H1 (cell line): ENCODE results near the gene G2E3. TPM values are rescaled to one million over a fixed set of nuclear protein-coding genes. Genes with fewer than 3 reads are reported as not detected.
"Not testable (repeated sequence)": the region's sequence is repeated elsewhere in the genome, so short reads cannot be mapped to it uniquely, and the experiment has no call there.

Experiments
- CTCF ChIA-PET: fragments of 300-600 bp; sonication (Branson Sonifier 250); formaldehyde crosslinking; loops from one replicate; lab custom pipeline; 2021; ENCODE audit not compliant: partially characterized antibody; lab: Charles Lee
- POLR2A ChIA-PET: fragments of 300-600 bp; sonication (Branson Sonifier 250); formaldehyde crosslinking; loops from one replicate; lab custom pipeline; 2021; ENCODE audit warnings: inconsistent platforms; ENCODE audit not compliant: partially characterized antibody; lab: Charles Lee
- DNase-seq, 2 experiments: peaks; one replicate each; pipeline versions ENCODE4 v3.0.0 to v3.0.0-alpha.2; 2010 to 2022; ENCODE audit warnings: low spot score in 2 of 2, low read depth in 1 of 2, mixed read lengths in 1 of 2
- FAIRE-seq: peaks from 2 replicates; lab custom pipeline; 2011; peaks lifted over from hg19 to GRCh38; lab: Jason Lieb, UNC
- H2AFZ ChIP-seq: 2 replicates; pipeline ENCODE4 v1.8.1; 2012; ENCODE audit warnings: low read length, inconsistent platforms
- H2AK5ac ChIP-seq: 2 replicates; pipeline ENCODE4 v1.6.1; 2013; ENCODE audit warnings: low read depth, low read length
- H2BK120ac ChIP-seq: replicated peaks from 2 replicates; pipeline ENCODE3; 2013; ENCODE audit warnings: low read depth, low read length, inconsistent platforms
- H2BK12ac ChIP-seq: 2 replicates; pipeline ENCODE4 v1.6.1; 2013; ENCODE audit warnings: low read depth, low read length
- H2BK15ac ChIP-seq: 2 replicates; pipeline ENCODE4 v1.6.1; 2013; ENCODE audit warnings: low read length
- H2BK20ac ChIP-seq: 2 replicates; pipeline ENCODE4 v1.6.1; 2013; ENCODE audit warnings: low read length
- H2BK5ac ChIP-seq: 2 replicates; pipeline ENCODE4 v1.6.1; 2013; ENCODE audit warnings: low read depth, low read length
- H3K14ac ChIP-seq: 2 replicates; pipeline ENCODE4 v1.6.1; 2013; ENCODE audit warnings: inconsistent platforms; ENCODE audit not compliant: insufficient read length
- H3K18ac ChIP-seq: 2 replicates; pipeline ENCODE4 v1.6.1; 2013; ENCODE audit warnings: low read length; ENCODE audit errors: extremely low read depth
- H3K23ac ChIP-seq: 2 replicates; pipeline ENCODE4 v1.6.1; 2013; ENCODE audit warnings: inconsistent platforms; ENCODE audit not compliant: insufficient read length
- H3K23me2 ChIP-seq: 2 replicates; pipeline ENCODE4 v1.6.1; 2013; ENCODE audit warnings: low read depth, low read length
- H3K27ac ChIP-seq: 2 replicates; pipeline ENCODE4 v1.6.1; 2011; ENCODE audit warnings: low read depth, low read length, inconsistent platforms
- H3K27me3 ChIP-seq, 4 experiments: replicated peaks in 1 of 4; 1 replicate in 1 of 4; 2 replicates in 3 of 4; pipeline versions ENCODE4 v1.6.1 to v1.8.1; 2011 to 2013; ENCODE audit warnings: low read length in 3 of 4, mild to moderate bottlenecking in 3 of 4, inconsistent platforms in 2 of 4, mixed read lengths in 2 of 4, moderate library complexity in 1 of 4; ENCODE audit not compliant: control insufficient read depth in 3 of 4, insufficient read depth in 3 of 4; ENCODE audit errors: extremely low read depth in 1 of 4
- H3K36me3 ChIP-seq, 4 experiments: 2 replicates each; pipeline versions ENCODE4 v1.6.1 to v1.8.1; 2011 to 2013; ENCODE audit warnings: mild to moderate bottlenecking in 4 of 4, low read length in 3 of 4, moderate library complexity in 2 of 4, control low read depth in 1 of 4, inconsistent platforms in 1 of 4; ENCODE audit not compliant: insufficient read depth in 4 of 4, control insufficient read depth in 2 of 4
- H3K4ac ChIP-seq: replicated peaks from 2 replicates; pipeline ENCODE3; 2013; ENCODE audit warnings: low read length, low read depth, mixed read lengths, inconsistent platforms; ENCODE audit not compliant: insufficient read length
- H3K4me1 ChIP-seq, 4 experiments: replicated peaks in 1 of 4; 1 replicate in 1 of 4; 2 replicates in 3 of 4; pipeline versions ENCODE4 v1.6.1 to v1.8.1; 2011 to 2013; ENCODE audit warnings: low read length in 3 of 4, inconsistent platforms in 2 of 4, mixed read lengths in 1 of 4; ENCODE audit not compliant: insufficient read depth in 4 of 4, control insufficient read depth in 3 of 4
- H3K4me2 ChIP-seq, 2 experiments: 2 replicates each; pipeline versions ENCODE4 v1.6.1 to v1.8.1; 2011 to 2013; ENCODE audit warnings: low read depth in 2 of 2, low read length in 2 of 2, control low read depth in 1 of 2, inconsistent platforms in 1 of 2, mild to moderate bottlenecking in 1 of 2; ENCODE audit not compliant: insufficient read depth in 1 of 2
- H3K4me3 ChIP-seq, 4 experiments: fragments of 200-600, 300-600 bp in 1 of 4; sonication (generic), shearing (Covaris generic), sonication (Bioruptor Twin) in 1 of 4; 2 replicates each; pipeline versions ENCODE4 v1.5.1 to v1.8.1; 2011 to 2016; ENCODE audit warnings: low read length in 4 of 4, low read depth in 3 of 4, control low read depth in 2 of 4, inconsistent platforms in 2 of 4, mild to moderate bottlenecking in 2 of 4, mixed read lengths in 1 of 4, moderate library complexity in 1 of 4; ENCODE audit not compliant: insufficient read depth in 2 of 4; ENCODE audit errors: extremely low read depth in 1 of 4
- H3K56ac ChIP-seq: replicated peaks from 2 replicates; pipeline ENCODE3; 2013; ENCODE audit warnings: low read depth, mild to moderate bottlenecking, mixed read lengths, low read length, inconsistent platforms; ENCODE audit not compliant: insufficient read length
- H3K79me1 ChIP-seq: 2 replicates; pipeline ENCODE4 v1.6.1; 2013; ENCODE audit warnings: low read depth, low read length, control low read depth
- H3K79me2 ChIP-seq, 2 experiments: 2 replicates each; pipeline versions ENCODE4 v1.6.1 to v1.8.1; 2012 to 2013; ENCODE audit warnings: low read length in 2 of 2, mild to moderate bottlenecking in 2 of 2, inconsistent platforms in 1 of 2; ENCODE audit not compliant: insufficient read depth in 2 of 2, control insufficient read depth in 1 of 2
- H3K9ac ChIP-seq, 4 experiments: replicated peaks in 1 of 4; 1 replicate in 1 of 4; 2 replicates in 3 of 4; pipeline versions ENCODE4 v1.6.1 to v1.8.1; 2011 to 2013; ENCODE audit warnings: low read depth in 3 of 4, low read length in 3 of 4, control low read depth in 2 of 4, mild to moderate bottlenecking in 2 of 4, moderate library complexity in 2 of 4, inconsistent platforms in 1 of 4; ENCODE audit errors: extremely low read depth in 1 of 4
- H3K9me3 ChIP-seq, 2 experiments: 2 replicates each; pipeline versions ENCODE4 v1.6.1 to v1.8.1; 2012 to 2013; ENCODE audit warnings: mild to moderate bottlenecking in 2 of 2, moderate library complexity in 2 of 2, control low read depth in 1 of 2, inconsistent platforms in 1 of 2, low read depth in 1 of 2, low read length in 1 of 2, mixed read lengths in 1 of 2; ENCODE audit not compliant: insufficient read depth in 2 of 2
- H4K20me1 ChIP-seq, 2 experiments: replicated peaks in 1 of 2; 2 replicates each; pipeline versions ENCODE3 to v1.8.1; 2011 to 2013; ENCODE audit warnings: inconsistent platforms in 2 of 2, low read length in 2 of 2, mild to moderate bottlenecking in 1 of 2; ENCODE audit not compliant: insufficient read depth in 2 of 2, control insufficient read depth in 1 of 2
- H4K5ac ChIP-seq: 2 replicates; pipeline ENCODE4 v1.6.1; 2013; ENCODE audit warnings: low read length, low read depth, mixed read lengths, inconsistent platforms; ENCODE audit not compliant: insufficient read length
- H4K8ac ChIP-seq: 2 replicates; pipeline ENCODE4 v1.8.0; 2013; ENCODE audit warnings: mild to moderate bottlenecking, moderate library complexity, low read length, inconsistent platforms; ENCODE audit not compliant: insufficient read depth; ENCODE audit errors: extremely low read depth
- H4K91ac ChIP-seq: replicated peaks from 2 replicates; pipeline ENCODE3; 2013; ENCODE audit warnings: low read length, mixed read lengths, inconsistent platforms; ENCODE audit not compliant: insufficient read length
- CTBP2 ChIP-seq: IDR thresholded peaks from 2 replicates; pipeline ENCODE4 v1.7.0; 2011; ENCODE audit warnings: borderline replicate concordance, mild to moderate bottlenecking, moderate library complexity, mixed read lengths, low read length; ENCODE audit not compliant: insufficient read depth, insufficient read length
- WGBS, 2 experiments: shearing (Covaris generic) in 1 of 2; methylation state at CpG; one replicate each; pipeline versions ENCODE4 v1.1.6 to v1.1.7; 2013 to 2015; ENCODE audit warnings: low lambda C conversion rate in 2 of 2, mixed read lengths in 2 of 2, inconsistent platforms in 1 of 2, low coverage in 1 of 2, missing lambda C conversion rate in 1 of 2; ENCODE audit not compliant: insufficient replicate concordance in 2 of 2, insufficient coverage in 1 of 2, insufficient read length in 1 of 2; ENCODE audit errors: extremely low coverage in 1 of 2, missing lambda C conversion rate in 1 of 2; 5-methylcytosine and 5-hydroxymethylcytosine counted together
- polyA plus RNA-seq, 7 experiments: library from polyadenylated mRNA; depleted of rRNA in 3 of 7; stranded (reverse) in 5 of 7; unstranded in 2 of 7; fragments of >200 nt in 5 of 7; fragments of 200-250 nt in 2 of 7; gene quantifications; 1 replicate in 5 of 7; 2 replicates in 1 of 7; 4 replicates in 1 of 7; pipeline versions ENCODE4 v1.2.1 to v1.2.3, GENCODE V29; 2011 to 2013; ENCODE audit warnings: missing spikeins in 2 of 7, mixed read lengths in 2 of 7
- total RNA-seq: library from RNA; stranded (reverse); fragmentation: NEBNext Ultra II Directional; extraction: Animal tissue kit (Norgen Biotek cat#: 25700); gene quantifications from 2 replicates; pipeline ENCODE4 v1.2.1, GENCODE V29; 2021

The G2E3 gene
- total and polyA plus RNA-seq, 2 of the 8 experiments (the other 6 are each of a cell fraction or from before 2014, with no cell fraction given) = 9.2 to 72.0 TPM

DNA sequence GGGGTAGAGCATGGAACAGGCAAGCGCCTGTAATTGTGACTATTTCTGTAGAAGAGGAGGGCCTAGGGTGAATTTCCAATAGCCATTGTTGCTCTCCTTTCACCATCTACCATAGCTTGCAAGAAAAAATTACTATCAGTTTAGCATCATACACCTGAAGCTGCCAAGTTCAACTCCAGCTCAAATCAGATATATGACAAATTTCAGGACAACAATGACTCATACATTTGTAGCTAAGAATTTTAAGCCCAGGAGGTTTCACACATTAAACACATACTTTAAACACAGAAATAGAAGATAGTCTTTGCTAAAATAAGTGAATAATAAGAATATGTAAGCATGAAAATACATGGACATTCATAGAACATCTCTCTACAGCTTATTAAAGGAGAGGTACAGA lies 17.6 kb upstream of the G2E3 start:
- H4K5ac ChIP-seq = no peak overlapping the region
- H3K18ac ChIP-seq = no peak overlapping the region
- H3K4me3 ChIP-seq = no peak overlapping the region
- H3K4me2 ChIP-seq = no peak overlapping the region
- H3K79me2 ChIP-seq = no peaks in the 10 kb centered on the region
- no peaks in the 10 kb centered on the region for H3K27me3 ChIP-seq
- H2BK12ac ChIP-seq = no peak overlapping the region
- no peak overlapping the region for H2BK20ac ChIP-seq
- no peak for FAIRE-seq
- POLR2A ChIA-PET = interaction anchor here (0.5 kb wide), 1 partner anchor 73 kb away, joined by 4 read pairs; no protein-coding TSS in a partner anchor
- no peak overlapping the region; the same call in 1 of the 2 replicates for H2AFZ ChIP-seq
- no peak overlapping the region for H3K27ac ChIP-seq
- no peaks in the 10 kb centered on the region for H3K4me1 ChIP-seq
- H2BK15ac ChIP-seq = no peak overlapping the region
- H2AK5ac ChIP-seq = no peak overlapping the region
- no peak overlapping the region for H3K56ac ChIP-seq
- no peak overlapping the region for H4K8ac ChIP-seq
- no peaks in the 10 kb centered on the region for H3K79me1 ChIP-seq
- H3K36me3 ChIP-seq = no peaks in the 10 kb centered on the region
- 87% methylated on average over 1 of the region's 1 CpG; no CpG with 5 or more reads in 1 of the 2 experiments for WGBS, 2 experiments
- no peak for TF ChIP-seq CTBP2
- TF ChIP-seq, all 59 proteins: peak for 0
- DNase-seq = no peak
- Histone ChIP-seq H3K9me3 (no peaks in the 10 kb centered on the region; a peak in 1 of 4 replicates), H3K14ac (no peak overlapping the region), H3K4ac (no peak overlapping the region), H3K9ac (no peak overlapping the region), H3K23me2 (no peaks in the 10 kb centered on the region; the same call in 1 of the 2 replicates), H4K91ac (no peak overlapping the region), H4K20me1 (no peaks in the 10 kb centered on the region), H2BK5ac (no peak overlapping the region), H3K23ac (no peak overlapping the region), H2BK120ac (no peak overlapping the region)
- CTCF ChIA-PET = no interaction called here

DNA sequence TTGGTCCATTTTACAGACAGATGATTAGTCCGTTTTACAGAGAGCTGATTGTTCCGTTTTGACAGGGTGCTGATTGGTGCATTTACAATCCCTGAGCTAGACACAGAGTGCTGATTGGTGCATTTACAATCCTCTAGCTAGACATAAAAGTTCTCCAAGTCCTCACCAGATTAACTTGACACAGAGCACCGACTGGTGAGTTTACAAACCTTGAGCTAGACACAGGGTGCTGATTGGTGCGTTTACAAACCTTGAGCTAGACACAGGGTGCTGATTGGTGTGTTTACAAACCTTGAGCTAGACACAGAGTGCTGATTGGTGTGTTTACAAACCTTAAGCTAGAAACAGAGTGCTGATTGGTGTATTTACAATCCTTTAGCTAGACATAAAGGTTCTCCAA lies 12.2 kb upstream of the G2E3 start:
- WGBS, 2 experiments = 91% methylated on average over 4 of the region's 4 CpGs; no CpG with 5 or more reads in 1 of the 2 experiments
- H3K23me2 ChIP-seq, H4K5ac ChIP-seq, H3K14ac ChIP-seq, H3K36me3 ChIP-seq, H2BK5ac ChIP-seq, H2BK120ac ChIP-seq, H3K4me3 ChIP-seq, DNase-seq, H2BK15ac ChIP-seq, H3K27me3 ChIP-seq, FAIRE-seq, H4K91ac ChIP-seq, H3K79me2 ChIP-seq, H3K23ac ChIP-seq, H3K4me1 ChIP-seq, H3K56ac ChIP-seq, H4K20me1 ChIP-seq, CTCF ChIA-PET, H3K79me1 ChIP-seq, H4K8ac ChIP-seq, H3K27ac ChIP-seq, H3K4ac ChIP-seq, H3K18ac ChIP-seq, H2BK20ac ChIP-seq, H2AFZ ChIP-seq, H2BK12ac ChIP-seq, H2AK5ac ChIP-seq, H3K9ac ChIP-seq, H3K4me2 ChIP-seq, H3K9me3 ChIP-seq: not testable (repeated sequence)
- POLR2A ChIA-PET = interaction anchor here (1.4 kb wide), 1 partner anchor 11 kb away, joined by 6 read pairs; no protein-coding TSS in a partner anchor
